GM12892 (cell line): Measurements from ENCODE around the gene VWA8.
A peak's percentile ranks its signal among the peaks of the same experiment; 100 is the strongest.

ENCODE experiments used
- DNase-seq: peaks from one replicate; pipeline ENCODE4 v3.0.0; 2011; ENCODE audit not compliant: insufficient read length
- FAIRE-seq: peaks from 2 replicates; lab custom pipeline; 2011; peaks lifted over from hg19 to GRCh38; lab: Jason Lieb, UNC
- POLR2A ChIP-seq: IDR thresholded peaks from 2 replicates; pipeline ENCODE4 v1.6.1; 2011; ENCODE audit warnings: low read depth, low read length, control low read depth
- POLR2AphosphoS5 ChIP-seq: IDR thresholded peaks from 2 replicates; pipeline ENCODE4 v1.6.1; 2011; ENCODE audit warnings: low read depth, low read length, control low read depth
- TAF1 ChIP-seq: IDR thresholded peaks from 2 replicates; pipeline ENCODE4 v1.6.1; 2011; ENCODE audit warnings: low read depth, mild to moderate bottlenecking, control low read depth, low read length, borderline replicate concordance

VWA8 gene

DNA sequence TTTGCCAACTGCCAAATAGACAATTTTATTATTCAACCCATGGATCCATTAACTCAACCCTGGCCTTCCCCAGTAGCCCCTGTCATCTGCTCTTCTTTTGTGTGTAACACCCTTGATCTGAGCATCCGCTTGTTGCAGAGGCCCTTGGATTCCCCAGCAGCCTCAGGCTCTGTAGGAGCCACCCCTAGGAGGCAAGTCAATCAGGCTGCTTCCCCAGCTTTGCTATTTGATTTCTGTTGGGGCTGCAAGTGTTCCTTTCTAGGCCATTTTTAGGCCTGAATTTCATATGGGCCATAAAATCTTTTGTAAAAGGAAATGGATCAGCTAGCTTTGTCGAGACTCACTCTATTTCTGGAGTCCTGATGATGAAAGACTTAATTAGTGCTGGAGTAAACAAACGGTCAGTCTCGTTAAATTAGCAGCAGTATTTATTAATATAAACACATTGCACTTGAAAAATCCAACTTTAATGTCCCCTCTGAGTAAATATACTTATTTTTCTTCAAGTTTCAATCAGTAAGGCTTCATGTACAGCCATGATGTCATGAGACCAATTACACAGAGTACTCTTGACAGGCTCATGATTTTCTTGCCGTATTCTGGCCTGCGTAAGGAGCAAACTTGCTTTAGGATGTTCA is 398.2 kb downstream of the VWA8 start:
- FAIRE-seq (no peak), DNase-seq (no peak)
- no peak for TF ChIP-seq POLR2A
- no peak for TF ChIP-seq TAF1
- TF ChIP-seq POLR2AphosphoS5: no peak

DNA sequence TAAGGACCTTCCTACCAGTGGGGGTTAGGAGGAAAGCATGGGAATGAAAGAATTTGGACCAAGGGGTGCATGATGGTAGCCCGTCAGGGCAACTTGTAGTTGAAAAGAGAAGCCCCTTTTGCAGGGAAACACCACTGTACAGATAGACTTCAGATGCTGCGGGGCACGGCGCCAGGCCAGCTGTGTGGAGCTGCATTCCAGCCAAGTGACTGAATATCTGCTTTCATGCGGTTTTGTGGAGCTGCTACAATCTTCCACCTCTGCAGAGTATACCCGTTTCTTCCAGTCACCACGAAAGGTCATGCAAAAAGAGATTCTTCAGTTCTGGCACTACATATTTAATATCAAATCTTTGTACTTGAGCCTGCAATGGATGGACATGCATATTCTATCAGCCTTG is 398.8 kb downstream of the VWA8 start:
- DNase-seq: no peak
- FAIRE-seq: no peak
- no peak for TF ChIP-seq POLR2A
- no peak for TF ChIP-seq TAF1
- TF ChIP-seq POLR2AphosphoS5: no peak

DNA sequence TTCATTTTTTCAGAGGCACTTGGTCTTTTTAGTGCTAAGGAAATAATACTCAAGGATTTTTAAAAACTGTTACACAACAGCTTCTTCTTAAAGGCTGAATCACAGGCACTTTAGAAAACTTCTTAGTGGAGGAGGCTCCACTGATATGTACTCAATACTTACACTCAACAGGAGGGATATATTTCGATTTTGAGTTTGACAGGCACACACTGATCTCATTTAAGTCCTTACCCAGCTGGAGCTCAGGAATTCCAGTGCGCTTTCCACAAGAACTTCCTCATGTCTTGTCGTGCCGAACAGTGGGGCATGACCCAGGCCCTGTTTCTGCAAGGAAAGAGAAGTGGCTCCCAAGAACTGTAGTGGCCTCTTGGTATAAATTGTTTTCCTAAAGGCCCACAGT is 399.7 kb downstream of the VWA8 start:
- FAIRE-seq: no peak
- no peak for TF ChIP-seq POLR2A
- TF ChIP-seq TAF1: no peak
- no peak for TF ChIP-seq POLR2AphosphoS5
- DNase-seq: no peak

DNA sequence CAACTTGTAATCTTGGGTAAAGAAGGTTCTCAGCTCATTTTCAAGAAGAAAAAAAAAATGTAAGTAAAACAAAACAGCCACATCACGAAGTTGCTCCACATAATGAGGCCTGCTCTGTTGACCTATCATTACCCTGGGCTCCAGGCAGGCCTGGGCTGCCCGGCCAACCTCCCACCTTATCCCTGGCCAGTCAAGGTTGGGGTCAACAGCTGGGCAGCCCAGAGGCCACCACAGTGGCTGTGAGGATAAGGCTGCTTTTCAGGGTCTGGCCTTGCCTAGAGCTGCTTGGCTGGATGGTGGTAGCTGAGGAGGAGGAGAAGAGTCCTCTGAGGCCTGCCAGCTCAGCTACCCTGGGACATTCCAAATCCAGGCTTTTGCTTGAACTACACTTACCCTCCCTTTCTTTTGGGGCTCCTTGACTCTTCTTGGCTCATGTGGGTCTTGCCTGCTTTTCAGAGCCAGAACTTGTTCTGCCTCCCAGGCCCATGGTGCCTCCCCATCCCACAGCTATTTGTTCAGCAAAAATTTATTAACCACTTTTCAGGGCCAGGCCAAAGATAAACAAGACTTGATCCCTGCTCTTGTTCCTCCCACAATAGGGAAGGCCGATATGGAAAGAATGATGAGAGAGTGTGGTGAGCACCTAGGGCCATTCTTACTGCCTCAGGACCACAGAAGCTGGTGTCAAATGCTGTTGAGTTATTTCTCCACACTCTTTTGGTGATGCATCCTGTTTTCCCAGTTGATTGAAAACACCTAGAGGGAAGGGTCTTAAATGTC is 401.9 kb downstream of the VWA8 start:
- DNase-seq (no peak), FAIRE-seq (no peak)
- TF ChIP-seq TAF1 (no peak), POLR2A (no peak), POLR2AphosphoS5 (no peak)

DNA sequence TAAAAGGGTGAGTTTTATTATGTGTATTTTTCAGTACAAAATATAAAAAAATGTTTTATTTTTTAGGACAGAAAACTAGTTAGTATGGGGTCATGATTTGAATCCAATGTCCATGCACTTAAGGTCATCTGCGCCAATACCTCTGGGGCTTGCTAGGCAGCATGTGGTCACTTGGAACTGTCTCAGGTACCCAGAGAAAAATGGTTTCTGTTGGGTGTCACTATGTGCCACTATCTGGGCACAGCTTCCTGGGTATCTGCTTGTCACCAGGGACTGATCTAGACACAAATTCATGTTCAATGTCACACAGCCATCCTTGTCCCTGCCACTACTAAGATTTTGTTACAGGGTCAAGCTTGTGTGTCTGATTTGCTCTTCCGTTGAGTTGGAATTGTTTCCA is 403.2 kb downstream of the VWA8 start:
- no peak for FAIRE-seq
- no peak for DNase-seq

DNA sequence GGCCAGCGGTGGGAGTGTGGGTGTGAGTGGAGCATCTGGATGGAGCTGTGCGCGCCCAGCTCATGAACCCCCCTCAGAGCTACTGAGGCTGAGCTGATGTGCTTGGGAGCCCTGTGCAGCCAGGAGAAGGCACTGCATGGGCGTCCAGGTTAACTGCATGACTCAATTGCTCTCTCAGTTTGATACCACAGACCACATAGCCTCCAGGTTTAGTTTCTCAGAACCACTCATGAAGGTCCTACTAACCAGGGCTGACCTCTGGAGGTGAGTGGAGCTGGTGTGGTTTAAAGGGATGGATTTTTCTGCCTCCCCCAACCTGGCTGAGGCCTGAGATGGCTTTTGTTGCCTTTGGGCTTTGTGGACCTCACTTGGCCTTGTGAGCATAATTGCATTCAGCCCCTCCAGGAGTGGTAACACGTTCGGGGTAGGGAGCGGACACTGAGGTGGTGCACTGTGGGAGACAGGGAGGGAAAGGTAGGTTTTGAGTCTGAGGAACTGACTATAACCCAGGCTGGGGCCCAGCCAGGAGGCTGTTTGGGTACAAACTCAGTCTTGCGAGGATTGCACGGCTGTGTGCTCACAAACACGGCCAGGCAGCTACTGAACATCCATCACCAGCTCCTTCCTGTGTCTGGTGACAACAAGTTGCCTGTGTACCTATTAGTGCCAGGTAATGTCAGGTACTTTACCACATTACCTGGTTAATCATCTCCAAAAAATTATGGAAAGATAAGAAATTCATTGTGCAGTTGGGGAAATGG is 406.1 kb downstream of the VWA8 start:
- peak; percentile 96 for FAIRE-seq
- TF ChIP-seq TAF1: no peak
- no peak for TF ChIP-seq POLR2A
- no peak for TF ChIP-seq POLR2AphosphoS5
- peak; percentile 55 for DNase-seq

More for the DNA sequence above, 403.2 kb downstream of the VWA8 start:
- TF ChIP-seq POLR2A (no peak), TAF1 (no peak), POLR2AphosphoS5 (no peak)

DNA sequence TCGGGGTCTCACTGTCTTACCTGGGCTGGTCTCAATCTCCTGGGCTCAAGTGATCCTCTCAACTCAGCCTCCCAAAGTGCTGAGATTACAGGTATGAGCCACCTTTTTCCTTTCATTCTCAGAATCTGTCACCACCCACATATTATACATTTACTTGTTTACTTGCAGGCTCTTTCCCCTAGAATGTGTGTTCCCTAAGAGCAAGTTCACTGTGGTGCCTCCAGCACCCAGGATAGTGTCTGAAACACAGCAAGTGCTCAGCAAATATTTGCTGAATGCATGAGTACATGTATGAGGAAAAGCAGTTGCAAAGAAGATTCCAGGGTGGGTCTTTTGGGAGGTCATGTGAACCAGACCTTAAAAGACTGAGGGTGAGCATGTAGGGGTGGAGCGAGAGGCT is 406.7 kb downstream of the VWA8 start:
- FAIRE-seq (no peak), DNase-seq (no peak)
- no peak for TF ChIP-seq TAF1
- TF ChIP-seq POLR2AphosphoS5: no peak
- no peak for TF ChIP-seq POLR2A

DNA sequence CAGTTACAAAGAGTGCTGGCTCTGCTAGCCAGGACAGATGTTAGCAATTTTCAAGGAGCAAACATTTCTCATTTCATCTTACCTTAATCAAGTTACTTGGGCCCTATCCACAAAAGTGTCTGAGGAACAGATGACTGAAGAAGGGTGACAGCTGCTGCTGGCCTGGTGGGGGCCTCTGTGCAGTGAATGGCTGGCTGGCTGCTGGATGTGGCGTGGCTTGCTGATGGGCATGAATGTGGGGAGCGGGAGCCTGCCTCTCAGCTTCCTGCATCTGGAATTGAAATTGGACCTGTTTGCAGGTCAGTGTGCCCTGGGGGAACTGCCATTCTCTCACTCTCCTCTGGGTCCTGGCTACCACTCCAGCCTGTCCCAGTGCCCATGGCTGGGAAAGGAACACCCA is 408.9 kb downstream of the VWA8 start:
- no peak for DNase-seq
- no peak for FAIRE-seq
- TF ChIP-seq POLR2AphosphoS5: no peak
- no peak for TF ChIP-seq POLR2A
- TF ChIP-seq TAF1: no peak

DNA sequence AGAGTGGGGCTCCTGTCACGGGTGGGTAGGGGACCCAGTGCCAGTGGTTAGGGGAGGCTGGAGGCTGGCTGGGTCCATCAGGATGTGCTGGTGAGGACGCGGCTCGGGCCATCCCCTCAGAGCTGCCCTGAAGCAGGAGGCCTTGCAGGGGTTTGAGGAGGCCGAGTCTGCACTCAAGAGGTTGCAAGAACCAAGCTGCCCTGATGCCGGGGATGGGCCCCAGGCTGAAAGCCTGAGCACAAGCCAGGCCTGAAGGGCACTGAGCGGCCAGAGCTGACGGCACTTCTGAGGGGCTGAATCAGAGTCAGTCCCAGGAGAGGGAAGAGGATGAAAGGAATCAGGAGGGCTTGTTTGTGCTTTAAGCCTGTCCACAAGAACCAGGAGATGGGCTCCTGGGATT is 410.6 kb downstream of the VWA8 start:
- FAIRE-seq: no peak
- TF ChIP-seq TAF1 (no peak), POLR2AphosphoS5 (no peak), POLR2A (no peak)

DNA sequence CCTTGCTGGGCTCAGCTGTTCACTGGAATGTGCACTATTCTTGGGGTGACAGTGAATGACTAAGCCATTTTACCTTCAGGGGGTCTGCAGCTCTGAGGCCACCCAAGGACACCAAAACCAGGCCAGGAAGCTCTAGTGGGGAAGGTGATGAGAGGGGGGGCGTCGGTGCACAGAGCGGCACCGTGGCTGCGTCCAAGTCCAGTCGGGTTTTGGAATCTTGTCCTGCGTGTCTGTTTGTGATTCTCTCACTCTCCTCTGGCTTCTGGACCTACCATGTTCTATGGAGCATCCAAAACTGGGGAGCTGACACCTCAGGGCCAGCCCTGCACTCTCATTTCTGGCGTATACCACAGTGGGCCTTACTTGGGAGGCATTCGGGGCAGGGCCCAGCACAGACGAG is 411.4 kb downstream of the VWA8 start:
- DNase-seq (no peak), FAIRE-seq (no peak)

More for the DNA sequence above, 410.6 kb downstream of the VWA8 start:
- DNase-seq: no peak

DNA sequence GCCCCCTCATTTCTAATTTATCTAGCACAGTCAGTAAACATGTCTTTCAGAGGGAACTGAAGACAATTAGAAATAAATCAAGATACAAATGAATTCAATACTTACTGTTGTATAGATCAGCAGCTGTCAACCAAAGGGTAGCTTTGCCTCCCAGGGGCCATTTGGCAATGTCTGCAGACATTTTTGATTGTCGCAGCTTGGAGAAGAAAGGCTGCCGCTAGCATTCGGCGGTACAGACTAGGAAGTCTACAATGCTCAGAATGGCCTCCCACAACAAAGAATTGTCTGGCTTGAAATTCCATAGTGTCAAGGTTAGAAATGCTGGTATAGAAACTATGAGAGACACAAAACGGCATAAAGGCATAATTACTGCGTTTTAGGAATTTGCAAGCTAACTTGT is 412.0 kb downstream of the VWA8 start:
- TF ChIP-seq POLR2A: no peak
- TF ChIP-seq TAF1: no peak
- no peak for TF ChIP-seq POLR2AphosphoS5
- FAIRE-seq (no peak), DNase-seq (no peak)

More for the DNA sequence above, 411.4 kb downstream of the VWA8 start:
- TF ChIP-seq POLR2AphosphoS5 (no peak), TAF1 (no peak), POLR2A (no peak)

DNA sequence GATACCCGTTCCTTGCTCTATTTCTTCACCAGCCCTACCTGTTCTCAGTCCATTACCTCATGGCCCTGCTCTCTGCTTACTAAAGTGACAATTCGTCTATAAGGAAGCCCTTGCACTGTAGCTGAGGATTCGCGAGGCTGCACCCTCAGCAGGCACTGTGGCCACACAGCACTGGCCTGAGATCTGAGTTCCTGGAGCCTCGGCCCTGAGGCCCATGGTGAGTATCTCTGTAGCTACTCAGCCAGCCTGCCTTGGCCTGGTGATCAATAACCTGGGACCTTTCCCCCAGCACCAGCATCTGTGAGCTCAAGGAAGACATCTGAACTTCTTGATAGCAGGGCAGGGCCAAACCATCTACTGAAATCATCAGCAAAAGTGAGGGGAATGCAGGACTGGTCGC is 412.9 kb downstream of the VWA8 start:
- TF ChIP-seq POLR2A: no peak
- no peak for TF ChIP-seq POLR2AphosphoS5
- TF ChIP-seq TAF1: no peak
- no peak for FAIRE-seq
- no peak for DNase-seq
